ENCODE results near the gene SORL1.

Gene SORL1

GRCh38 chr11:121471167-121471566 is 19.1 kb downstream of the SORL1 start:
- DNase-seq (ENCODE audit: low read depth in 2 of 2) = no peak
- no peak overlapping the region for H3K4me3 ChIP-seq (replicated peaks in 1 of 2; ENCODE audit: low read depth in 2 of 2, low read length in 2 of 2)
- TF ChIP-seq CTCF (IDR thresholded peaks at IDR 0.05; ENCODE audit: low read depth, low read length) = no peak

- H3K4me3 ChIP-seq (replicated peaks in 1 of 2; ENCODE audit: low read depth in 2 of 2, low read length in 2 of 2) = no peak overlapping the region
- no peak for TF ChIP-seq CTCF (IDR thresholded peaks at IDR 0.05; ENCODE audit: low read depth, low read length)
- no peak for DNase-seq (ENCODE audit: low read depth in 2 of 2)
These were observed 20.2 kb downstream of the SORL1 start for GRCh38 chr11:121472312-121472711.

- TF ChIP-seq CTCF (IDR thresholded peaks at IDR 0.05; ENCODE audit: low read depth, low read length) = no peak
- DNase-seq (ENCODE audit: low read depth in 2 of 2) = peak; percentile 9 to 37
These were observed 21.1 kb downstream of the SORL1 start for GRCh38 chr11:121473064-121473777.

GRCh38 chr11:121474680-121475079 is 22.6 kb downstream of the SORL1 start:
- H3K4me3 ChIP-seq (replicated peaks in 1 of 2; ENCODE audit: low read depth in 2 of 2, low read length in 2 of 2) = no peak overlapping the region
- no peak for TF ChIP-seq CTCF (IDR thresholded peaks at IDR 0.05; ENCODE audit: low read depth, low read length)
- DNase-seq (ENCODE audit: low read depth in 2 of 2) = no peak

More at GRCh38 chr11:121473064-121473777, 21.1 kb downstream of the SORL1 start:
- no peak overlapping the region for H3K4me3 ChIP-seq (replicated peaks in 1 of 2; ENCODE audit: low read depth in 2 of 2, low read length in 2 of 2)

GRCh38 chr11:121476379-121477032 is 24.4 kb downstream of the SORL1 start:
- DNase-seq (ENCODE audit: low read depth in 2 of 2) = no peak
- no peak for TF ChIP-seq CTCF (IDR thresholded peaks at IDR 0.05; ENCODE audit: low read depth, low read length)
- H3K4me3 ChIP-seq (replicated peaks in 1 of 2; ENCODE audit: low read depth in 2 of 2, low read length in 2 of 2) = no peak overlapping the region

GRCh38 chr11:121478226-121478894 is 26.2 kb downstream of the SORL1 start:
- DNase-seq (ENCODE audit: low read depth in 2 of 2) = no peak
- no peak overlapping the region for H3K4me3 ChIP-seq (replicated peaks in 1 of 2; ENCODE audit: low read depth in 2 of 2, low read length in 2 of 2)
- TF ChIP-seq CTCF (IDR thresholded peaks at IDR 0.05; ENCODE audit: low read depth, low read length) = no peak

All from cardiac fibroblast (primary cell).